Measurements from ENCODE around the gene SLC27A5. TPM values are rescaled to one million over a fixed set of nuclear protein-coding genes. Genes with fewer than 3 reads are reported as not detected.
"Not testable (repeated sequence)": the region's sequence is repeated elsewhere in the genome, so short reads cannot be mapped to it uniquely, and the experiment has no call there.

Gene SLC27A5
- total and polyA plus RNA-seq, 2 of the 13 experiments (the other 11 are each of a cell fraction or from before 2014, with no cell fraction given) = 30.3 to 40.2 TPM

- FAIRE-seq; H3K9ac ChIP-seq (ENCODE audit: insufficient read depth, low read depth, low read length); in situ Hi-C loops (cut with HindIII; ENCODE audit: extremely low pct_ligation_motif_present, low pct_unique_long_range_greater_than_20kb); CTCF ChIA-PET (ENCODE audit: low intra/inter-chr PET ratio, low total read pairs); DNase-seq (ENCODE audit: low spot score); H4K20me1 ChIP-seq (ENCODE audit: insufficient read depth, low read length); BruUV-seq (replicated peaks); H3K9me3 ChIP-seq (ENCODE audit: low read length); intact Hi-C loops (cut with micrococcal nuclease; ENCODE audit: unreplicated experiment); ATAC-seq; H3K27me3 ChIP-seq (ENCODE audit: control insufficient read depth in 1 of 2, insufficient read depth in 2 of 2, low read length in 2 of 2); H3K4me2 ChIP-seq (ENCODE audit: low read depth, low read length); H3K4me3 ChIP-seq (replicated peaks in 1 of 3; ENCODE audit: insufficient read depth in 1 of 3, low read depth in 2 of 3, low read length in 3 of 3); H3K79me2 ChIP-seq (ENCODE audit: insufficient read depth, low read length); H3K4me1 ChIP-seq (ENCODE audit: insufficient read depth, low read length); H2AFZ ChIP-seq (ENCODE audit: low read length); POLR2A ChIA-PET; H3K27ac ChIP-seq (ENCODE audit: extremely low read length, insufficient read depth, low read length): not testable (repeated sequence)
- WGBS (ENCODE audit: low lambda C conversion rate) = 93% methylated on average over 5 of the region's 5 CpGs
- peak; percentile 79; the same call in 1 of the 2 replicates for TF ChIP-seq ZNF460 (CRISPR knock-in tag; IDR thresholded peaks at IDR 0.05; ENCODE audit: borderline replicate concordance)
- TF ChIP-seq, protein P1, sequence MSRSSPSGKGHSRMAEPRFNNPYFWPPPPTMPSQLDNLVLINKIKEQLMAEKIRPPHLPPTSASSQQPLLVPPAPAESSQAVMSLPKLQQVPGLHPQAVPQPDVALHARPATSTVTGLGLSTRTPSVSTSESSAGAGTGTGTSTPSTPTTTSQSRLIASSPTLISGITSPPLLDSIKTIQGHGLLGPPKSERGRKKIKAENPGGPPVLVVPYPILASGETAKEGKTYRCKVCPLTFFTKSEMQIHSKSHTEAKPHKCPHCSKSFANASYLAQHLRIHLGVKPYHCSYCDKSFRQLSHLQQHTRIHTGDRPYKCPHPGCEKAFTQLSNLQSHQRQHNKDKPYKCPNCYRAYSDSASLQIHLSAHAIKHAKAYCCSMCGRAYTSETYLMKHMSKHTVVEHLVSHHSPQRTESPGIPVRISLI (CRISPR knock-in tag; IDR thresholded peaks at IDR 0.05; ENCODE audit: borderline replicate concordance) = peak; percentile 64
- H3K36me3 ChIP-seq (replicated peaks in 1 of 2; ENCODE audit: control insufficient read depth in 1 of 2, insufficient read depth in 2 of 2, low read length in 2 of 2) = peaks cover 1 to 18% of the 10 kb centered on the region in 2 experiments; a peak in 2 of 5 replicates
Measured at GRCh38 chr19:58484349-58484748, 27.4 kb downstream of the SLC27A5 start.

DNA sequence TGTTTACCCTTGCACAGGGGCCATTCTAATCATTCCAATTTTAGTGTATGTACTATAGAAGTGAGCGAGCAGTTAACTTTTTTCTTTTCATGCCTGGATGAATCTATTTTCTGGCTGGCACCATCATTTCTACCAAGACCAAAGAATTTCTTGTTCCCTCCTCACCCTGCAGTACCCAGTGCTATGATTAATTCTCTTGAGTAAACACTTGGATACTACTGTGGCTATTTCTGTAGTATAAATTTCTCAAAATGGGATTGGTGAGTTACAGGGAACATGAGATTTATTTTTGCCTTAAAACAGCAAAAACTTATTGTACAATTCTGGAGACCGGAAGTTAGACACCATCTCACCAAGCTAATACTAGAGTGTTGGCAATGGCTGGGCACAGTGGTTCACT, 28.0 kb downstream of the SLC27A5 start:
- Histone ChIP-seq H3K27ac (ENCODE audit: extremely low read length, insufficient read depth, low read length) (no peak overlapping the region), H3K4me2 (ENCODE audit: low read depth, low read length) (no peak overlapping the region), H4K20me1 (ENCODE audit: insufficient read depth, low read length) (no peaks in the 10 kb centered on the region), H3K4me1 (ENCODE audit: insufficient read depth, low read length) (no peaks in the 10 kb centered on the region), H3K79me2 (ENCODE audit: insufficient read depth, low read length) (no peaks in the 10 kb centered on the region), H3K9me3 (ENCODE audit: low read length) (no peaks in the 10 kb centered on the region), H2AFZ (ENCODE audit: low read length) (no peak overlapping the region), H3K4me3 (replicated peaks in 1 of 3; ENCODE audit: insufficient read depth in 1 of 3, low read depth in 2 of 3, low read length in 3 of 3) (no peak overlapping the region), H3K36me3 (replicated peaks in 1 of 2; ENCODE audit: control insufficient read depth in 1 of 2, insufficient read depth in 2 of 2, low read length in 2 of 2) (peaks cover 1 to 18% of the 10 kb centered on the region in 2 experiments; a peak in 2 of 5 replicates), H3K27me3 (ENCODE audit: control insufficient read depth in 1 of 2, insufficient read depth in 2 of 2, low read length in 2 of 2) (no peaks in the 10 kb centered on the region), H3K9ac (ENCODE audit: insufficient read depth, low read depth, low read length) (no peak overlapping the region)
- in situ Hi-C loops (cut with HindIII; ENCODE audit: extremely low pct_ligation_motif_present, low pct_unique_long_range_greater_than_20kb) (no loop called here), intact Hi-C loops (cut with micrococcal nuclease; ENCODE audit: unreplicated experiment) (no loop called here)
- DNase-seq (ENCODE audit: low spot score) = no peak
- ChIA-PET POLR2A (no interaction called here), CTCF (ENCODE audit: low intra/inter-chr PET ratio, low total read pairs) (no interaction called here)
- TF ChIP-seq ARID2 (CRISPR knock-in tag; IDR thresholded peaks at IDR 0.05; ENCODE audit: borderline replicate concordance) (no peak), KLF9 (CRISPR knock-in tag; IDR thresholded peaks at IDR 0.05; ENCODE audit: low read depth) (no peak), KLF13 (CRISPR knock-in tag; IDR thresholded peaks at IDR 0.05) (no peak), CBFB (CRISPR knock-in tag; IDR thresholded peaks at IDR 0.05) (no peak), ZNF576 (CRISPR knock-in tag; IDR thresholded peaks at IDR 0.05) (no peak), NRL (CRISPR knock-in tag; IDR thresholded peaks at IDR 0.05; ENCODE audit: borderline replicate concordance) (no peak), ZNF879 (CRISPR knock-in tag; IDR thresholded peaks at IDR 0.05) (no peak), RNF2 (conservative IDR thresholded peaks at IDR 0.05; ENCODE audit: low read depth) (no peak), AGO1 (IDR thresholded peaks at IDR 0.05; ENCODE audit: low read depth, low read length, poor library complexity, severe bottlenecking) (no peak)
- BruUV-seq (replicated peaks) = no TSS peak
- ATAC-seq = no peak
- no peak for FAIRE-seq
- WGBS (ENCODE audit: low lambda C conversion rate) = 100% methylated on average over 2 of the region's 2 CpGs

Data from HepG2 (cell line).